ENCODE data around the gene ARL5C. TPM values are rescaled to one million over a fixed set of nuclear protein-coding genes. Genes with fewer than 3 reads are reported as not detected.
"Not testable (repeated sequence)": the region's sequence is repeated elsewhere in the genome, so short reads cannot be mapped to it uniquely, and the experiment has no call there.

ARL5C gene
- total RNA-seq, 1 experiment from 2014 or later: not detected

GRCh38 chr17:39132192-39132610, 33.8 kb downstream of the ARL5C start:
- DNase-seq: no peak
- Mint-ChIP-seq H3K27me3 (ENCODE audit: unreplicated experiment) (peaks cover 75% of the 10 kb centered on the region), H3K4me1 (ENCODE audit: low read depth, unreplicated experiment) (no peaks in the 10 kb centered on the region), H3K9me3 (ENCODE audit: low read depth, unreplicated experiment) (no peaks in the 10 kb centered on the region), H3K27ac (ENCODE audit: unreplicated experiment) (no peak overlapping the region), H3K4me3 (ENCODE audit: low read depth, unreplicated experiment) (no peak overlapping the region), H3K36me3 (ENCODE audit: insufficient read depth, unreplicated experiment) (no peaks in the 10 kb centered on the region)
- BruUV-seq (replicated peaks): no TSS peak
- TF ChIP-seq, protein P1, sequence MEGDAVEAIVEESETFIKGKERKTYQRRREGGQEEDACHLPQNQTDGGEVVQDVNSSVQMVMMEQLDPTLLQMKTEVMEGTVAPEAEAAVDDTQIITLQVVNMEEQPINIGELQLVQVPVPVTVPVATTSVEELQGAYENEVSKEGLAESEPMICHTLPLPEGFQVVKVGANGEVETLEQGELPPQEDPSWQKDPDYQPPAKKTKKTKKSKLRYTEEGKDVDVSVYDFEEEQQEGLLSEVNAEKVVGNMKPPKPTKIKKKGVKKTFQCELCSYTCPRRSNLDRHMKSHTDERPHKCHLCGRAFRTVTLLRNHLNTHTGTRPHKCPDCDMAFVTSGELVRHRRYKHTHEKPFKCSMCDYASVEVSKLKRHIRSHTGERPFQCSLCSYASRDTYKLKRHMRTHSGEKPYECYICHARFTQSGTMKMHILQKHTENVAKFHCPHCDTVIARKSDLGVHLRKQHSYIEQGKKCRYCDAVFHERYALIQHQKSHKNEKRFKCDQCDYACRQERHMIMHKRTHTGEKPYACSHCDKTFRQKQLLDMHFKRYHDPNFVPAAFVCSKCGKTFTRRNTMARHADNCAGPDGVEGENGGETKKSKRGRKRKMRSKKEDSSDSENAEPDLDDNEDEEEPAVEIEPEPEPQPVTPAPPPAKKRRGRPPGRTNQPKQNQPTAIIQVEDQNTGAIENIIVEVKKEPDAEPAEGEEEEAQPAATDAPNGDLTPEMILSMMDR (IDR thresholded peaks at IDR 0.05; ENCODE audit: unreplicated experiment): no peak
- CTCF ChIA-PET: interaction anchor here (0.7 to 1.4 kb wide), 4 partner anchors 11 to 45 kb away, joined by 3 to 7 read pairs (median 5); no protein-coding TSS in a partner anchor
- intact Hi-C loops (cut with micrococcal nuclease; ENCODE audit: unreplicated experiment): no loop called here

- H3K9me3 Mint-ChIP-seq (ENCODE audit: low read depth, unreplicated experiment): no peaks in the 10 kb centered on the region
- H3K27ac Mint-ChIP-seq (ENCODE audit: unreplicated experiment): no peak overlapping the region
- intact Hi-C loops (cut with micrococcal nuclease; ENCODE audit: unreplicated experiment): no loop called here
- CTCF ChIA-PET: interaction anchor here (0.6 to 1.0 kb wide), 4 partner anchors 21 to 147 kb away, joined by 3 to 7 read pairs (median 3); no protein-coding TSS in a partner anchor
- H3K27me3 Mint-ChIP-seq (ENCODE audit: unreplicated experiment): peaks cover 69% of the 10 kb centered on the region
- no peaks in the 10 kb centered on the region for H3K36me3 Mint-ChIP-seq (ENCODE audit: insufficient read depth, unreplicated experiment)
- no TSS peak for BruUV-seq (replicated peaks)
- no peak for DNase-seq
- no peak overlapping the region for H3K4me3 Mint-ChIP-seq (ENCODE audit: low read depth, unreplicated experiment)
- no peaks in the 10 kb centered on the region for H3K4me1 Mint-ChIP-seq (ENCODE audit: low read depth, unreplicated experiment)
- TF ChIP-seq, protein P1 (IDR thresholded peaks at IDR 0.05; ENCODE audit: unreplicated experiment): no peak
Observed at GRCh38 chr17:39131616-39132015, 34.3 kb downstream of the ARL5C start.

GRCh38 chr17:39130205-39130604, 35.8 kb downstream of the ARL5C start:
- intact Hi-C loops (cut with micrococcal nuclease; ENCODE audit: unreplicated experiment): no loop called here
- DNase-seq: no peak
- peaks cover 59% of the 10 kb centered on the region for H3K27me3 Mint-ChIP-seq (ENCODE audit: unreplicated experiment)
- TF ChIP-seq, protein P1 (IDR thresholded peaks at IDR 0.05; ENCODE audit: unreplicated experiment): no peak
- no TSS peak for BruUV-seq (replicated peaks)
- no peaks in the 10 kb centered on the region for H3K36me3 Mint-ChIP-seq (ENCODE audit: insufficient read depth, unreplicated experiment)
- no peak overlapping the region for H3K4me3 Mint-ChIP-seq (ENCODE audit: low read depth, unreplicated experiment)
- H3K9me3 Mint-ChIP-seq (ENCODE audit: low read depth, unreplicated experiment): no peaks in the 10 kb centered on the region
- H3K27ac Mint-ChIP-seq (ENCODE audit: unreplicated experiment): no peak overlapping the region
- CTCF ChIA-PET: interaction anchor here (1.0 kb wide), 1 partner anchor 23 kb away, joined by 3 read pairs; no protein-coding TSS in a partner anchor
- no peaks in the 10 kb centered on the region for H3K4me1 Mint-ChIP-seq (ENCODE audit: low read depth, unreplicated experiment)

GRCh38 chr17:39129544-39129943, 36.4 kb downstream of the ARL5C start:
- H3K4me3 Mint-ChIP-seq (ENCODE audit: low read depth, unreplicated experiment); H3K36me3 Mint-ChIP-seq (ENCODE audit: insufficient read depth, unreplicated experiment); H3K9me3 Mint-ChIP-seq (ENCODE audit: low read depth, unreplicated experiment); intact Hi-C loops (cut with micrococcal nuclease; ENCODE audit: unreplicated experiment); DNase-seq; H3K4me1 Mint-ChIP-seq (ENCODE audit: low read depth, unreplicated experiment); BruUV-seq (replicated peaks); H3K27ac Mint-ChIP-seq (ENCODE audit: unreplicated experiment): not testable (repeated sequence)
- peaks cover 59% of the 10 kb centered on the region for H3K27me3 Mint-ChIP-seq (ENCODE audit: unreplicated experiment)
- CTCF ChIA-PET: interaction anchor here (0.8 kb wide), 1 partner anchor 15 kb away, joined by 8 read pairs; no protein-coding TSS in a partner anchor

DNA sequence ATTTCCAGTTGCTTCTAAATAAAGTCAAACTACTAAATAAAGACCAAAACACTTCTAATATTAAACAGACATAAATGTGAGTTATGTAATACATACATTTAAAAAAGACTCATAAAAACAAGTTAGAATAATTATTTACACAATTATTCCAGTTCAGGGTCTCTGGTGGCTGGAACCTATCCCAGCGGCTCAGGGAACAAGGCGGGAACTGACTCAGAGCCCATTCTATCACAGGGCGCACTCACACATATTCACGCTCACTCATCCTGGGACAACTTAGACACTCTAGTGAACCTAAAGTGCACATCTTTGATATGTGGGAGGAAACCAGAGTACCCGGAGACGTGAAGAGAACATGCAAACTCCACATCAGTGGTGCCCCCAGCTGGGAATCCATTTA, 39.5 kb downstream of the ARL5C start:
- intact Hi-C loops (cut with micrococcal nuclease; ENCODE audit: unreplicated experiment): no loop called here
- no peaks in the 10 kb centered on the region for H3K9me3 Mint-ChIP-seq (ENCODE audit: low read depth, unreplicated experiment)
- no peak overlapping the region for H3K4me3 Mint-ChIP-seq (ENCODE audit: low read depth, unreplicated experiment)
- H3K4me1 Mint-ChIP-seq (ENCODE audit: low read depth, unreplicated experiment): no peaks in the 10 kb centered on the region
- no peak overlapping the region for H3K27ac Mint-ChIP-seq (ENCODE audit: unreplicated experiment)
- H3K36me3 Mint-ChIP-seq (ENCODE audit: insufficient read depth, unreplicated experiment): no peaks in the 10 kb centered on the region
- peaks cover 66% of the 10 kb centered on the region for H3K27me3 Mint-ChIP-seq (ENCODE audit: unreplicated experiment)
- TF ChIP-seq, protein P1 (IDR thresholded peaks at IDR 0.05; ENCODE audit: unreplicated experiment): no peak
- BruUV-seq (replicated peaks): no TSS peak
- CTCF ChIA-PET: interaction anchor here (2.7 kb wide), 1 partner anchor 143 kb away, joined by 9 read pairs; no protein-coding TSS in a partner anchor
- DNase-seq: no peak

Data from Calu3 (cell line).